NB4 (cell line): Measurements from ENCODE around the gene RASAL2.

ENCODE experiments used
- MYC ChIP-seq: IDR thresholded peaks from 2 replicates; pipeline ENCODE4 v1.6.1; 2011; ENCODE audit warnings: low read depth, low read length
- TF ChIP-seq, protein P1 (sequence below): IDR thresholded peaks from one replicate; pipeline ENCODE4 v1.5.1; 2012; ENCODE audit warnings: low read depth, low read length

DNA sequence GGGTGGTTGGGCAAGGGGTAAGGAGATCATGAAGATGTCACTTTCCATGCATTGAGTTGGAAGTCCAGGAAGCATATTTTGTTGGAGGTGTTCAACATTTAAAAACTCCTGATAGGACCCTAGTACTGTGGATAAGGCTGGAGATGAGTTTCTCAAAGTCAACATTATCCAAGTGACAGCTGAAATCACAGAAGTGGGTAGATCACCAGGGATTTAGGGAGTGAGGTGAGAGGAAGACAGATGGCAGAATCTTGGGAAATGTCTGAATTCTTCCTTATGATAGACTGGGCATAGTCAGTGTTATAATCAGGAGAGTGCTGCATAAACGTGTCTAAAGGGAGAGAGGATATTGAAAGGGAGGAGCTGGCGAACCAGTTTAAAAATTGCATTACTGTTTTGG is 5.3 kb upstream of the RASAL2 start:
- TF ChIP-seq MYC = no peak
- TF ChIP-seq, protein P1, sequence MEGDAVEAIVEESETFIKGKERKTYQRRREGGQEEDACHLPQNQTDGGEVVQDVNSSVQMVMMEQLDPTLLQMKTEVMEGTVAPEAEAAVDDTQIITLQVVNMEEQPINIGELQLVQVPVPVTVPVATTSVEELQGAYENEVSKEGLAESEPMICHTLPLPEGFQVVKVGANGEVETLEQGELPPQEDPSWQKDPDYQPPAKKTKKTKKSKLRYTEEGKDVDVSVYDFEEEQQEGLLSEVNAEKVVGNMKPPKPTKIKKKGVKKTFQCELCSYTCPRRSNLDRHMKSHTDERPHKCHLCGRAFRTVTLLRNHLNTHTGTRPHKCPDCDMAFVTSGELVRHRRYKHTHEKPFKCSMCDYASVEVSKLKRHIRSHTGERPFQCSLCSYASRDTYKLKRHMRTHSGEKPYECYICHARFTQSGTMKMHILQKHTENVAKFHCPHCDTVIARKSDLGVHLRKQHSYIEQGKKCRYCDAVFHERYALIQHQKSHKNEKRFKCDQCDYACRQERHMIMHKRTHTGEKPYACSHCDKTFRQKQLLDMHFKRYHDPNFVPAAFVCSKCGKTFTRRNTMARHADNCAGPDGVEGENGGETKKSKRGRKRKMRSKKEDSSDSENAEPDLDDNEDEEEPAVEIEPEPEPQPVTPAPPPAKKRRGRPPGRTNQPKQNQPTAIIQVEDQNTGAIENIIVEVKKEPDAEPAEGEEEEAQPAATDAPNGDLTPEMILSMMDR = no peak
